ENCODE results near the gene DNER.

Gene DNER

DNA sequence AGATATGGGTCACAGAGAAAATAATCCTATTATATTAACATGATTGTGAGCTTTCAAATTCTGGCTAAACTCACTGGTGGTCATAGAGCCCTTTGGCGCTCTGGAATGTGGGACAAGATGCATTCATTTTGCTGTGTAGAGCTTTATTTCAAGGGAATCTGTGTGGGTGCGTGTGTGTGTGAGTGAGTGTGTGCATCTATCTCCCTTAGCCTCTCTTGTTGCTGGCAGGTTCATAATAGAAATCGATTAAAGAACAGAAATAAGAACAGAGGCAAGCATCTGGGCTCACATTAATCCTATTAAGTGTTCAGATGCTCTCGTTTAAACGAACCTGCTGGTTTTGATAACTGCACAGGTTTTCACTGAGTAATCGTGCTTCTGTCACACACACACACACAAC, 287.9 kb downstream of the DNER start:
- no peak for DNase-seq

GRCh38 chr2:229425598-229425997, 288.8 kb downstream of the DNER start:
- no peak for DNase-seq

GRCh38 chr2:229422063-229422462, 292.3 kb downstream of the DNER start:
- no peak for DNase-seq

DNA sequence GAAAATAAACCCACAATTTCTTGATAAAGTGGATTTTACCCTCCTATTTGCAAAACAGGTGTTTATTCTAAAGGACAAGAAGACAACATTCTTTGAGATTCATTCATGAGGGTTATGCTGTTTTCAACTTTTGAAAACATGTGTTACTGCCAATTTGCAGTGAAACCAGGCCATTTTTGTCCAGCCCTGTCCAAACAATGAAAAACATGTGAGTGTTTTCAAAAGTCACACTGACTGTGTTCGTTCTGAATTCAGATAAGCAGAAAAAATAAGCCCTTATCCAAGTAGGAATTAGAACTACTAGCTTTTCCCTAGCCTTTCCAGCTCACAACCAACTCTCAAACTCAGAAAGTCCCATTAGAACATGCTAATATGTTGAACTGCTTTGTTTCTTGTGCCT, 295.2 kb downstream of the DNER start:
- no peak for DNase-seq

- no peak for DNase-seq
These were observed 296.4 kb downstream of the DNER start for GRCh38 chr2:229417916-229418315.

GRCh38 chr2:229417176-229417575, 297.2 kb downstream of the DNER start:
- DNase-seq: no peak

GRCh38 chr2:229416116-229416694, 298.1 kb downstream of the DNER start:
- DNase-seq: no peak

- DNase-seq: no peak
These were observed 299.7 kb downstream of the DNER start for GRCh38 chr2:229414631-229415030.

DNA sequence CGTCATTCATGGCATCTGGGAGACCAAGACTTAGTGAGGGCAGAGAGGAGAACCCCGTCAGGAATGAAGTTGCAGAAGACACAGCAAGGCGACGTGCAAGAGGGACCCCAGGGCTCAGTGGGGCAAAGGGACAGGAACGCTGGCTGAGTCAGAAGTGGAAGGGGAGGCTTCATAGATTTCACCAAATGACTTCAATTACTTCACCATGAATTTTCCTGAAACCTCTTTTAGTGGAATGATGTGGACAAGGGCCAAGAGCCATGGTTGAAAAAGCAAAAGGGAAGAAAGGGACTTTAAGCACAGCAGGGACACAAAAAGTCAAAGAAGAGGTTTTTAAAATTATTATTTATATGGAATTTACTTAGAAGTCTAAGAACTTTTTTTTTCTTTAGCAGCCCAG, 301.7 kb downstream of the DNER start:
- DNase-seq: no peak

DNA sequence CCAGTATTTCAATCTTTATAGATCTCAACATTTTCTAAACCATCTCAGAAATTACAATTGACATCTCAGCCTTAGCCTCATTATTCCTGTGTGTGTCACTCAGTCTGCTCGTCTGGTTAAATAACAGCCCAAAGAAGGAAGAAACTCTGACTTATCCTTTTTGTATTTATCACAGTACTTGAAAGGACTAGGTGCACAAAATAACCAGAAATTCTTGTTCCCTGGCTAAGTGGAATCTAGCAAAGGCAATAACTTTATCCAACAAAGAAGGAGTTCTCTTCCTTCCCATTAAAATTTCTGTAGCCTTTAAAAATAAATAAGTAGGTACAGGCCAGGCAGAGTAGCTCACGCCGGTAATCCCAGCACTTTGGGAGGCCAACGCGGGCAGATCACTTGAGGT, 303.4 kb downstream of the DNER start:
- DNase-seq: no peak

DNA sequence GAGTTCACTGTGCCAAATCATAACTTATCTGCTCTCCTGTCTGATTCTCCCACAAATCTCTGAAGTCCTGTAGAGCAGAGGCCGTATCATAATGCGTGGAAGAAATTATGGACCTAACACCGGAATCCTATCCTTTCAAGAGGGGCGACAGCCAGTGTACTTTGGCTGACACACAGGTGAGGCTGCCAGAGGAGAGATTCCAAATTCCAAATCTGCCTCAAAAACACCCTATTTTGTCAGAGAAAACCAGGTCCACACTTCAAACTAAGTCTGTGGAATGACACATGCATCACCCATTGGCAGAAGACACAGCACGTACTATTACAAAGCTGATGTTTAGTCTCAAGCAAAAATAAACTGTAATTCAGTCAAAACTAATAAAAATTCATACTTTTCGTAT, 304.1 kb downstream of the DNER start:
- DNase-seq: no peak

- no peak for DNase-seq
These were observed 304.6 kb downstream of the DNER start for GRCh38 chr2:229409751-229410181.

DNA sequence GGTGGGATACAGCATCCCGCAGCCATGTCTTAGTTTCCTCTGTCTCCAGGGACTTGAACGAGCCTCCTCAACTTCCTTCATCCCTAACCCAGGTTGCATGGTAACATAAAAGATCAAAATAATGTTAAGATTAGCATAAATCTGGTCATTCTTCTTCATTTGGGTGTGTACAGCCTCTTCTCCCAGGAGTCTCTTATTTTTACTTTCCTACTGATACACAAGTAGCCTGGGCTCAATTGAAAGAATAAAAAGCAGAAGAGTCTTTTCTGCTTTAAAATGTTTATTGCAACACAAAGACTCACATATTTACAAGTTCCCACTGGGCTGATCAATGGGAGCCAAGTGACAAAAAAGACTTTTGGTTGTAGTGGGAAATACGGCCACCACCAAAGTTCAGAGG, 305.4 kb downstream of the DNER start:
- no peak for DNase-seq

DNA sequence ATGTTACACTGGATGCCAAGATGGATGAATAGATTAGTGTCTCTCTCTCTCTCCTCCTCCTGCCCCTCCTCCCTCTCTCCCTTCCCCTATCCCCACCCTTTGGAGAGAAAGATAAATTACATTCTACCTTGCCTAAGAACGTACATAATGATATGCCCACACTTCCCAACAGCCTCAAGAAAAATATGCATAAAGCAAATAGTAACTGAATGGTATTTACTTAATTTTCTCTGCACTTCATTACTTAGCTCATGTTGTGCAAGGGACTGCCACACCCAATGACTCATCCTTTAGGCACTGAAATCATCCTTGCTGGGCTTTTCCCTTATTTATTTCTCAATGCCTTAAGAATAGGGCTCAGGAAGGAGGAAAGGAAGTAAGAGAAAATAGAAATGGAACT, 306.0 kb downstream of the DNER start:
- no peak for DNase-seq

DNA sequence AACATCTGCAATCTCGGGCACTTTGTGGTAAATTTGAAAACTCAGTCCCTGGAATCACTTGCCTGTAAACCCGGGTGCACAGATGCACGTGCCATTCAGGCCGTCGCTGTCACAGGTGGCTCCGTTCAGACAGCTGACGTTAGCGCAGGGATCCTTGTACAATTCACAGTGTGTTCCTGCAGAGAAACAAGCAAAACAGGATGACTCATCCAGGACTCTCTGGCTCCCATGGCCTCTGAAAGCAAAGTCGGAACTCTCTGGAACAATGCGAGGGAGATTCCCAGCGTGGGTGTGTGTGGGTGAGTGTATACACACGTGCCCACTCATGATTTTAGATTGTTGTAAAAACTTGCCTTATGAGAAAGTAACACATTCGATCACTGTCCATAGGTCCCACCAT, 307.2 kb downstream of the DNER start:
- DNase-seq: no peak

- no peak for DNase-seq
These were observed 308.6 kb downstream of the DNER start for GRCh38 chr2:229405796-229406195.

GRCh38 chr2:229403296-229403695, 311.1 kb downstream of the DNER start:
- DNase-seq: no peak

DNA sequence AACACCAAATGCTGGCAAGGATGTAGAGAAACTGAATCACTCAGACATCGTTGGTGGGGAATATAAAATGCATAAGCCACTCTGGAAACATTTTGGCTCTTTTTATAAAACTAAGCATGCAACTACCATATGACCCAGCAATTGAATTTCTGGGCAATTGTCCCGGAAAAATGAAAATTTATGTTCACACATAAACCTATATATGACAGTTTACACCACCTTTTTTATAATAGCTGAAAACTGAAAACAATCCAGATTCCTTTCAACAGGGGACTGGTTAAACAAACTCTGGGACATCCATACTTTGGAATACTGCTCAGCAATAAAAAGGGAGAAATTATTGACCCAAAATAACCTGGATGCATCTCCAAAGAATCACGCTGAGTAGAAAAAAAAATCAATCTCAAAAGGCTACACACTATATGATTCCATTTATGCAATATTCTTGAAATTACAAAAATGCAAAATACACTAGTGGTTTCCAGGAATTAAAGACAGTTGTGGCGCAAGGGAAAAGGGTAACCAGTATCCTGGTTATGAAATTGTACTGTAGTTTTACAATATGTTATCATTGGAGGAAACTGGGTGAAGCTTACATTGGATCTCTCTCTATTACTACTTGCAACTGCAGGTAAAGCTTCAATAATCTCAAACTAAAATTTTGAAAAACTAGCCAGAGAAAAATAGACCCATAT, 313.0 kb downstream of the DNER start:
- DNase-seq: no peak

GRCh38 chr2:229393926-229394325, 320.4 kb downstream of the DNER start:
- no peak for DNase-seq

DNA sequence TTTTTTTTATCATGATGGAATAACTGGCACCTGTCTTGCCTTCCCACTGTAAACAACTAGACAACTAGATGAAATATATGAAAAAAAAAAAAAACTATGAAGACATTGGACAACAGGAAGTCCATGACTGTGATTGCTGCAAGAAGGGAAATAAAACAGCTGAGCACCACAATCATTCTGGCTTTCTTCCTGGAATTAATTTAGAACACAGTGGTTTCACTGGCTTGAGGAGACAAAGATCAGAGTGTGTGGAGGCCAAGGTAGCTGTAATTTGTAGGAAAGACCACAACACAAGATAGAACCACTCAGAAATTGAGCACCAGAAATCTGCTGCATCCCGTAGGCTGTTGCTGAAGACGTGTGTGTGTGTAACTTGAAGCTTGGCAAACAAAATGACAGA, 322.2 kb downstream of the DNER start:
- no peak for DNase-seq

DNA sequence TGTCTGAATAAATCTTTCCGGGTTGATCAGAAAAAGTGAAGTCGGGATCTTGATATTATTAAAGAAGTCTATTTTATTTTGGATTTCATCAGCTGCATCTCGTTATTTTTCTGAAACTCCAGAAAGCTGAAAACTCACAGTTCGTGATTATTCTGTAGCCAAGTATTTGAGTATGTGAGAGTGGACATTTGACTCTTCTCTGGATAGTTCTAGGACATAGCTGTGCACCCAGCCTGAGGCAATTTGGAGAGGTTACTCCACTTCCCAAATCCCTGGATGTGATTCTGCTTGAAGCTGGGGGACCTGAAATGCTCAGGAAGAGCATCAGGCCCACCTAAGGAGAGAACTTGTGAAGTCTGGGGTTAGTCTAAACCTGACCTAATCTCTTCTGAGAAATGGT, 325.6 kb downstream of the DNER start:
- DNase-seq: no peak

- DNase-seq: no peak
These were observed 326.5 kb downstream of the DNER start for GRCh38 chr2:229387866-229388265.

DNA sequence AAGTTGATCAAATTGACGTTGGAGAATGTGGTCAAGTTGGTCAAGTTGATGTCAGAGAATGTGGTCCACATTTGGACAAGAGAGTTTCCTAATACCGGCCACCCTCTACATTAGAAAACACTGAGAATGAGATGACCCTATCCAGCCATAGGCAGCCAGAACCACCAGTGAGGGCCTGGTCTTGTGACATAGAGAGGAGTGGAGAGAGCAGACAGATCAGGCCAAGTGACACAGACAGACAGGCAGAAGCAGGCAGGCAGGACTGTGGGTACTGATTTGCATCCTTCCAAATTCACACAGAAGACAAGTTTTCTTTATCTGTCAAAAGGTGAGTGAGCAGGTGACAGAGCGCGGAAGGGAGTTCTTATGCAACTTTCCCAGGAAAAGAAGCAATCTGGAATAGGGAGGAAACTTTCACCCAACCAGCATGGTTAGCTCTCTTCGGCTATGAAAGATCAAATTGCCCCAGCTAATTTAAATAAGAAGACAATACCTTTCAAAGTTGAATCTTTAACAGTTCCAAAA, 334.2 kb downstream of the DNER start:
- DNase-seq: no peak

DNA sequence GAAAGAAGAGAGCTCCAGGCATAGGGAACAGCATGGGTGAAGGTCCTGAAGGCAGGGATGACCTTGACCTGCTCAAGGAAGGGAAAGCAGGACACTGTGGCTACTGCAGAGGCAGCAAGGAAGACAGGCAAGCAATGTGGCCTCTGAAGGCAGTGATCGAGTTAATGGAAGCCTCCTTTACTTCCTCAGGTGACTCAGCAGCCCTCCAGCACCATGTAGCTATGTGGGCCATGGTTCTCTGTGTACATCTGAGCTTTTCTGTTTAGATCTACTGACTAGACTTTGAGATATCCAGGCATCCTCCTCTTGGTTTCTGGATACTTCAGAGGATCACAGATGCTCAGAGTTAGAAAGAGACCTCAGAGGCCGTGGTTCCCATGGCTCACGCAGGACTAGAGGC, 336.0 kb downstream of the DNER start:
- DNase-seq: no peak

GRCh38 chr2:229376866-229377265, 337.5 kb downstream of the DNER start:
- no peak for DNase-seq

Data from stimulated activated CD4-positive, alpha-beta T cell treated with anti-CD3 and anti-CD28 coated beads, Interleukin-4, amount 100 ng/mL, for 1 hour (primary cell).